Muscle of arm (tissue), 12 donors: Measurements from ENCODE around the gene ACSS1. TPM values are rescaled to one million over a fixed set of nuclear protein-coding genes. Genes with fewer than 3 reads are reported as not detected.
A peak's percentile ranks its signal among the peaks of the same experiment; 100 is the strongest.

Experiments used
- DNase-seq: peaks from one replicate; pipeline ENCODE4 v3.0.0-alpha.2; 2013
- polyA plus RNA-seq, 12 donors: library from polyadenylated mRNA; unstranded; fragments of 120-200 nt; gene quantifications; one replicate each; pipeline ENCODE4 v1.2.1, GENCODE V29; 2013; ENCODE audit not compliant: insufficient read length in 12 of 12

ACSS1 gene
- polyA plus RNA-seq, 12 donors: 14.6 to 33.5 (median 20.6) TPM; not detected in 1

GRCh38 chr20:25049261-25050060 is 8.5 kb downstream of the ACSS1 start:
- no peak for DNase-seq

- DNase-seq: no peak
These were observed 9.4 kb downstream of the ACSS1 start for GRCh38 chr20:25048519-25048952.

- DNase-seq: no peak
These were observed 10.2 kb downstream of the ACSS1 start for GRCh38 chr20:25047766-25048165.

- DNase-seq: no peak
These were observed 10.9 kb downstream of the ACSS1 start for GRCh38 chr20:25046736-25047666.

GRCh38 chr20:25046181-25046641 is 11.7 kb downstream of the ACSS1 start:
- DNase-seq: no peak

GRCh38 chr20:25045343-25045712 is 12.6 kb downstream of the ACSS1 start:
- no peak for DNase-seq

GRCh38 chr20:25044660-25045342 is 13.1 kb downstream of the ACSS1 start:
- no peak for DNase-seq

GRCh38 chr20:25044261-25044560 is 13.7 kb downstream of the ACSS1 start:
- DNase-seq: no peak

GRCh38 chr20:25043499-25044260 is 14.3 kb downstream of the ACSS1 start:
- no peak for DNase-seq

- no peak for DNase-seq
These were observed 15.1 kb downstream of the ACSS1 start for GRCh38 chr20:25042531-25043498.

- DNase-seq: no peak
These were observed 16.0 kb downstream of the ACSS1 start for GRCh38 chr20:25041813-25042530.

GRCh38 chr20:25040438-25040831 is 17.5 kb downstream of the ACSS1 start:
- DNase-seq: peak; percentile 74

- DNase-seq: peak; percentile 87
These were observed 18.1 kb downstream of the ACSS1 start for GRCh38 chr20:25039697-25040437.

- no peak for DNase-seq
These were observed 19.3 kb downstream of the ACSS1 start for GRCh38 chr20:25038591-25039015.

GRCh38 chr20:25038103-25038410 is 19.9 kb downstream of the ACSS1 start:
- DNase-seq: no peak

- DNase-seq: no peak
These were observed 20.4 kb downstream of the ACSS1 start for GRCh38 chr20:25037288-25038102.

- no peak for DNase-seq
These were observed 21.5 kb downstream of the ACSS1 start for GRCh38 chr20:25036331-25036936.

- DNase-seq: no peak
These were observed 22.0 kb downstream of the ACSS1 start for GRCh38 chr20:25035921-25036320.
